Measurements from ENCODE around the gene DEAF1. TPM values are rescaled to one million over a fixed set of nuclear protein-coding genes. Genes with fewer than 3 reads are reported as not detected.
A peak's percentile ranks its signal among the peaks of the same experiment; 100 is the strongest.

The DEAF1 gene
- total and polyA plus RNA-seq, 10 of the 15 experiments (the other 5 are each of a cell fraction or from before 2014, with no cell fraction given), result 0.68 to 51.3 (median 25.9) TPM

- TF ChIP-seq SMAD1 (IDR thresholded peaks at IDR 0.05; ENCODE audit: low read depth, partially characterized antibody) (no peak), CBX5 (IDR thresholded peaks at IDR 0.05; ENCODE audit: low read depth) (no peak), LARP7 (IDR thresholded peaks at IDR 0.05) (peak; percentile 85), HDAC6 (IDR thresholded peaks at IDR 0.05; ENCODE audit: unreplicated experiment) (no peak), FOXM1 (IDR thresholded peaks at IDR 0.05; ENCODE audit: low read depth, low read length) (no peak), SMC3 (IDR thresholded peaks at IDR 0.05; ENCODE audit: borderline replicate concordance, low read length) (no peak), NR2F1 (conservative IDR thresholded peaks at IDR 0.05) (peak; percentile 45), JUNB (IDR thresholded peaks at IDR 0.05) (no peak), CHD1 (IDR thresholded peaks at IDR 0.05; ENCODE audit: low read depth, low read length) (peak; percentile 80; the same call in 1 of the 2 replicates), ZNF687 (IDR thresholded peaks at IDR 0.05) (peak; percentile 87), MEF2B (IDR thresholded peaks at IDR 0.05; ENCODE audit: partially characterized antibody, poor library complexity, severe bottlenecking) (peak; percentile 54), CBX3 (IDR thresholded peaks at IDR 0.05; ENCODE audit: borderline replicate concordance, low read depth) (no peak)
- TF ChIP-seq, protein P1, sequence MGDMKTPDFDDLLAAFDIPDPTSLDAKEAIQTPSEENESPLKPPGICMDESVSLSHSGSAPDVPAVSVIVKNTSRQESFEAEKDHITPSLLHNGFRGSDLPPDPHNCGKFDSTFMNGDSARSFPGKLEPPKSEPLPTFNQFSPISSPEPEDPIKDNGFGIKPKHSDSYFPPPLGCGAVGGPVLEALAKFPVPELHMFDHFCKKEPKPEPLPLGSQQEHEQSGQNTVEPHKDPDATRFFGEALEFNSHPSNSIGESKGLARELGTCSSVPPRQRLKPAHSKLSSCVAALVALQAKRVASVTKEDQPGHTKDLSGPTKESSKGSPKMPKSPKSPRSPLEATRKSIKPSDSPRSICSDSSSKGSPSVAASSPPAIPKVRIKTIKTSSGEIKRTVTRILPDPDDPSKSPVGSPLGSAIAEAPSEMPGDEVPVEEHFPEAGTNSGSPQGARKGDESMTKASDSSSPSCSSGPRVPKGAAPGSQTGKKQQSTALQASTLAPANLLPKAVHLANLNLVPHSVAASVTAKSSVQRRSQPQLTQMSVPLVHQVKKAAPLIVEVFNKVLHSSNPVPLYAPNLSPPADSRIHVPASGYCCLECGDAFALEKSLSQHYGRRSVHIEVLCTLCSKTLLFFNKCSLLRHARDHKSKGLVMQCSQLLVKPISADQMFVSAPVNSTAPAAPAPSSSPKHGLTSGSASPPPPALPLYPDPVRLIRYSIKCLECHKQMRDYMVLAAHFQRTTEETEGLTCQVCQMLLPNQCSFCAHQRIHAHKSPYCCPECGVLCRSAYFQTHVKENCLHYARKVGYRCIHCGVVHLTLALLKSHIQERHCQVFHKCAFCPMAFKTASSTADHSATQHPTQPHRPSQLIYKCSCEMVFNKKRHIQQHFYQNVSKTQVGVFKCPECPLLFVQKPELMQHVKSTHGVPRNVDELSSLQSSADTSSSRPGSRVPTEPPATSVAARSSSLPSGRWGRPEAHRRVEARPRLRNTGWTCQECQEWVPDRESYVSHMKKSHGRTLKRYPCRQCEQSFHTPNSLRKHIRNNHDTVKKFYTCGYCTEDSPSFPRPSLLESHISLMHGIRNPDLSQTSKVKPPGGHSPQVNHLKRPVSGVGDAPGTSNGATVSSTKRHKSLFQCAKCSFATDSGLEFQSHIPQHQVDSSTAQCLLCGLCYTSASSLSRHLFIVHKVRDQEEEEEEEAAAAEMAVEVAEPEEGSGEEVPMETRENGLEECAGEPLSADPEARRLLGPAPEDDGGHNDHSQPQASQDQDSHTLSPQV (IDR thresholded peaks at IDR 0.05), result no peak
- TF ChIP-seq, protein P2, sequence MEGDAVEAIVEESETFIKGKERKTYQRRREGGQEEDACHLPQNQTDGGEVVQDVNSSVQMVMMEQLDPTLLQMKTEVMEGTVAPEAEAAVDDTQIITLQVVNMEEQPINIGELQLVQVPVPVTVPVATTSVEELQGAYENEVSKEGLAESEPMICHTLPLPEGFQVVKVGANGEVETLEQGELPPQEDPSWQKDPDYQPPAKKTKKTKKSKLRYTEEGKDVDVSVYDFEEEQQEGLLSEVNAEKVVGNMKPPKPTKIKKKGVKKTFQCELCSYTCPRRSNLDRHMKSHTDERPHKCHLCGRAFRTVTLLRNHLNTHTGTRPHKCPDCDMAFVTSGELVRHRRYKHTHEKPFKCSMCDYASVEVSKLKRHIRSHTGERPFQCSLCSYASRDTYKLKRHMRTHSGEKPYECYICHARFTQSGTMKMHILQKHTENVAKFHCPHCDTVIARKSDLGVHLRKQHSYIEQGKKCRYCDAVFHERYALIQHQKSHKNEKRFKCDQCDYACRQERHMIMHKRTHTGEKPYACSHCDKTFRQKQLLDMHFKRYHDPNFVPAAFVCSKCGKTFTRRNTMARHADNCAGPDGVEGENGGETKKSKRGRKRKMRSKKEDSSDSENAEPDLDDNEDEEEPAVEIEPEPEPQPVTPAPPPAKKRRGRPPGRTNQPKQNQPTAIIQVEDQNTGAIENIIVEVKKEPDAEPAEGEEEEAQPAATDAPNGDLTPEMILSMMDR (IDR thresholded peaks at IDR 0.05 in 2 of 3, conservative IDR thresholded peaks at IDR 0.05 in 1 of 3; ENCODE audit: control insufficient read depth in 2 of 3, extremely low read depth in 1 of 3, insufficient read depth in 1 of 3, low read depth in 3 of 3, low read length in 3 of 3), result no peak
- TF ChIP-seq, protein P3, sequence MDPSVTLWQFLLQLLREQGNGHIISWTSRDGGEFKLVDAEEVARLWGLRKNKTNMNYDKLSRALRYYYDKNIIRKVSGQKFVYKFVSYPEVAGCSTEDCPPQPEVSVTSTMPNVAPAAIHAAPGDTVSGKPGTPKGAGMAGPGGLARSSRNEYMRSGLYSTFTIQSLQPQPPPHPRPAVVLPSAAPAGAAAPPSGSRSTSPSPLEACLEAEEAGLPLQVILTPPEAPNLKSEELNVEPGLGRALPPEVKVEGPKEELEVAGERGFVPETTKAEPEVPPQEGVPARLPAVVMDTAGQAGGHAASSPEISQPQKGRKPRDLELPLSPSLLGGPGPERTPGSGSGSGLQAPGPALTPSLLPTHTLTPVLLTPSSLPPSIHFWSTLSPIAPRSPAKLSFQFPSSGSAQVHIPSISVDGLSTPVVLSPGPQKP (IDR thresholded peaks at IDR 0.05; ENCODE audit: low read depth, low read length), result no peak
- TF ChIP-seq, protein P4, sequence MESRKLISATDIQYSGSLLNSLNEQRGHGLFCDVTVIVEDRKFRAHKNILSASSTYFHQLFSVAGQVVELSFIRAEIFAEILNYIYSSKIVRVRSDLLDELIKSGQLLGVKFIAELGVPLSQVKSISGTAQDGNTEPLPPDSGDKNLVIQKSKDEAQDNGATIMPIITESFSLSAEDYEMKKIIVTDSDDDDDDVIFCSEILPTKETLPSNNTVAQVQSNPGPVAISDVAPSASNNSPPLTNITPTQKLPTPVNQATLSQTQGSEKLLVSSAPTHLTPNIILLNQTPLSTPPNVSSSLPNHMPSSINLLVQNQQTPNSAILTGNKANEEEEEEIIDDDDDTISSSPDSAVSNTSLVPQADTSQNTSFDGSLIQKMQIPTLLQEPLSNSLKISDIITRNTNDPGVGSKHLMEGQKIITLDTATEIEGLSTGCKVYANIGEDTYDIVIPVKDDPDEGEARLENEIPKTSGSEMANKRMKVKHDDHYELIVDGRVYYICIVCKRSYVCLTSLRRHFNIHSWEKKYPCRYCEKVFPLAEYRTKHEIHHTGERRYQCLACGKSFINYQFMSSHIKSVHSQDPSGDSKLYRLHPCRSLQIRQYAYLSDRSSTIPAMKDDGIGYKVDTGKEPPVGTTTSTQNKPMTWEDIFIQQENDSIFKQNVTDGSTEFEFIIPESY (IDR thresholded peaks at IDR 0.05), result no peak
These were observed 671 bp upstream of the DEAF1 start, which contains the start of gene TMEM80 (continued) for GRCh38 chr11:695538-696248.

Measured in GM12878 (cell line).